Activated CD4-positive, alpha-beta T cell treated with anti-CD3 and anti-CD28 coated beads for 4 hours (primary cell): ENCODE data around the gene ZMYND8.
"Not testable (repeated sequence)": the region's sequence is repeated elsewhere in the genome, so short reads cannot be mapped to it uniquely, and the experiment has no call there.

Experiments used
- DNase-seq, 2 donors: peaks; one replicate each; pipeline ENCODE4 v3.0.0-alpha.2; 2020

The ZMYND8 gene

GRCh38 chr20:47356526-47357295, at the start of gene ZMYND8:
ZMYND8 (minus strand) TSS chr20:47356699; CDS start chr20:47356670, 29 bp downstream.
- peak; percentile 86 to 97 for DNase-seq

- no peak for DNase-seq
These were observed 49.4 kb upstream of the ZMYND8 start for GRCh38 chr20:47405775-47406325.

GRCh38 chr20:47400685-47401084, 44.2 kb upstream of the ZMYND8 start:
- DNase-seq, result no peak

GRCh38 chr20:47397652-47398301, 41.3 kb upstream of the ZMYND8 start:
- no peak for DNase-seq

- no peak for DNase-seq
These were observed 40.4 kb upstream of the ZMYND8 start for GRCh38 chr20:47396762-47397476.

GRCh38 chr20:47393796-47394514, 37.5 kb upstream of the ZMYND8 start:
- DNase-seq, result not testable (repeated sequence)

GRCh38 chr20:47392721-47393073, 36.2 kb upstream of the ZMYND8 start:
- no peak for DNase-seq

- DNase-seq, result no peak
These were observed 35.7 kb upstream of the ZMYND8 start for GRCh38 chr20:47392015-47392720.

GRCh38 chr20:47391276-47392010, 34.9 kb upstream of the ZMYND8 start:
- DNase-seq, result no peak

- no peak for DNase-seq
These were observed 33.4 kb upstream of the ZMYND8 start for GRCh38 chr20:47389867-47390347.

- DNase-seq, result not testable (repeated sequence)
These were observed 29.5 kb upstream of the ZMYND8 start for GRCh38 chr20:47385968-47386367.

GRCh38 chr20:47382746-47383415, 26.4 kb upstream of the ZMYND8 start:
- DNase-seq, result no peak

GRCh38 chr20:47380481-47380880, 24.0 kb upstream of the ZMYND8 start:
- no peak for DNase-seq

- no peak for DNase-seq
These were observed 23.1 kb upstream of the ZMYND8 start for GRCh38 chr20:47379433-47380150.

GRCh38 chr20:47377122-47377722, 20.7 kb upstream of the ZMYND8 start:
- no peak for DNase-seq

- not testable (repeated sequence) for DNase-seq
These were observed 19.7 kb upstream of the ZMYND8 start for GRCh38 chr20:47376096-47376643.

GRCh38 chr20:47374121-47374520, 17.6 kb upstream of the ZMYND8 start:
- not testable (repeated sequence) for DNase-seq

GRCh38 chr20:47373206-47373733, 16.8 kb upstream of the ZMYND8 start:
- DNase-seq, result no peak
